HepG2 (cell line): ENCODE results near the gene RNF208. TPM values are rescaled to one million over a fixed set of nuclear protein-coding genes. Genes with fewer than 3 reads are reported as not detected.
A peak's percentile ranks its signal among the peaks of the same experiment; 100 is the strongest.

Experiments used
- ATAC-seq: fragments of 200-7000 bp; cut with Tn5 transposase; 3 replicates; pipeline ENCODE4 v1.9.1; 2020; ENCODE audit warnings: mild to moderate bottlenecking, moderate library complexity
- BruUV-seq: library from RNA; stranded (reverse); fragments of 400-500 nt; replicated peaks from 2 replicates; lab custom pipeline; 2021; lab: Mats Ljungman, UMichigan
- CTCF ChIA-PET: fragments of 300-600 bp; formaldehyde crosslinking; extraction: SDS; loops from one replicate; lab custom pipeline; 2021; ENCODE audit warnings: low total read pairs, inconsistent platforms, low intra/inter-chr PET ratio; lab: Yijun Ruan, JAX
- POLR2A ChIA-PET: fragments of 350-600 bp; sonication (Branson Sonifier 250); formaldehyde crosslinking; loops from one replicate; lab custom pipeline; 2020; ENCODE audit warnings: antibody characterized with exemption, inconsistent platforms; lab: Yijun Ruan, JAX
- DNase-seq: peaks from one replicate; pipeline ENCODE4 v3.0.0-alpha.2; 2015; ENCODE audit warnings: low spot score
- FAIRE-seq: peaks from 3 replicates; lab custom pipeline; 2011; peaks lifted over from hg19 to GRCh38; lab: Jason Lieb, UNC
- H2AFZ ChIP-seq: one replicate; pipeline ENCODE4 v1.6.1; 2011; ENCODE audit warnings: low read length, inconsistent platforms
- H3K27ac ChIP-seq: fragments of 300-600 bp; 3 replicates; pipeline ENCODE4 v1.8.0; 2011; ENCODE audit warnings: mixed run types, mild to moderate bottlenecking, mixed read lengths, low read length, inconsistent platforms; ENCODE audit not compliant: insufficient read depth; ENCODE audit errors: extremely low read length
- H3K27me3 ChIP-seq, 2 experiments: fragments of 200-600 bp in 1 of 2; 2 replicates in 1 of 2; 3 replicates in 1 of 2; pipeline versions ENCODE4 v1.6.0 to v1.8.0; 2011; ENCODE audit warnings: low read length in 2 of 2, mild to moderate bottlenecking in 2 of 2, moderate library complexity in 2 of 2, inconsistent platforms in 1 of 2; ENCODE audit not compliant: insufficient read depth in 2 of 2, control insufficient read depth in 1 of 2
- H3K36me3 ChIP-seq, 2 experiments: fragments of 200-600 bp in 1 of 2; replicated peaks in 1 of 2; 2 replicates in 1 of 2; 3 replicates in 1 of 2; pipeline versions ENCODE4 v1.5.1 to v1.8.0; 2011; ENCODE audit warnings: low read length in 2 of 2, inconsistent platforms in 1 of 2; ENCODE audit not compliant: insufficient read depth in 2 of 2, control insufficient read depth in 1 of 2
- H3K4me1 ChIP-seq: 2 replicates; pipeline ENCODE4 v1.5.1; 2012; ENCODE audit warnings: low read length, inconsistent platforms; ENCODE audit not compliant: insufficient read depth
- H3K4me2 ChIP-seq: 2 replicates; pipeline ENCODE4 v1.6.0; 2011; ENCODE audit warnings: low read depth, low read length, inconsistent platforms
- H3K4me3 ChIP-seq, 3 experiments: fragments of 200-600 bp in 1 of 3; sonication (generic), shearing (Covaris generic) in 1 of 3; replicated peaks in 1 of 3; 2 replicates each; pipeline ENCODE4 v1.5.1; 2011 to 2016; ENCODE audit warnings: low read length in 3 of 3, inconsistent platforms in 2 of 3, low read depth in 2 of 3, mild to moderate bottlenecking in 2 of 3, control low read depth in 1 of 3, mixed read lengths in 1 of 3; ENCODE audit not compliant: insufficient read depth in 1 of 3
- H3K79me2 ChIP-seq: one replicate; pipeline ENCODE4 v1.6.1; 2011; ENCODE audit warnings: low read length, inconsistent platforms; ENCODE audit not compliant: insufficient read depth
- H3K9ac ChIP-seq: 2 replicates; pipeline ENCODE4 v1.6.0; 2011; ENCODE audit warnings: mild to moderate bottlenecking, low read depth, low read length, inconsistent platforms; ENCODE audit not compliant: insufficient read depth
- H3K9me3 ChIP-seq: 2 replicates; pipeline ENCODE4 v1.5.1; 2012; ENCODE audit warnings: mild to moderate bottlenecking, low read length
- H4K20me1 ChIP-seq: 2 replicates; pipeline ENCODE4 v1.6.0; 2011; ENCODE audit warnings: inconsistent platforms, mild to moderate bottlenecking, low read length, moderate library complexity; ENCODE audit not compliant: insufficient read depth
- BRCA1 ChIP-seq: sonication (generic); formaldehyde crosslinking; IDR thresholded peaks from 2 replicates; pipeline ENCODE4 v1.4.0; 2020; ENCODE audit warnings: missing genetic modification reagents
- DR1 ChIP-seq: sonication (generic); formaldehyde crosslinking; IDR thresholded peaks from 2 replicates; pipeline ENCODE4 v1.8.0; 2021; ENCODE audit warnings: mild to moderate bottlenecking, missing genetic modification reagents, inconsistent platforms
- FOXK1 ChIP-seq: sonication (generic); formaldehyde crosslinking; IDR thresholded peaks from 2 replicates; pipeline ENCODE4 v1.4.0; 2020; ENCODE audit warnings: low read depth, missing genetic modification reagents, borderline replicate concordance
- HNF4A ChIP-seq: sonication (generic); formaldehyde crosslinking; IDR thresholded peaks from 2 replicates; pipeline ENCODE4 v1.4.0; 2020; ENCODE audit warnings: missing genetic modification reagents
- MEIS2 ChIP-seq: sonication (generic); formaldehyde crosslinking; IDR thresholded peaks from 2 replicates; pipeline ENCODE4 v1.9.0; 2021; ENCODE audit warnings: mild to moderate bottlenecking, missing genetic modification reagents
- PLRG1 ChIP-seq: fragments of 450-650 bp; conservative IDR thresholded peaks from 2 replicates; pipeline ENCODE4 v1.6.1; 2016
- POLR2G ChIP-seq: fragments of 200-400 bp; formaldehyde crosslinking; IDR thresholded peaks from 2 replicates; pipeline ENCODE4 v1.6.1; 2018; ENCODE audit warnings: mild to moderate bottlenecking, low read depth, low read length, moderate library complexity
- SRSF4 ChIP-seq: fragments of 200-400 bp; formaldehyde crosslinking; IDR thresholded peaks from one replicate; pipeline ENCODE4 v1.6.1; 2018; ENCODE audit warnings: mild to moderate bottlenecking, low read depth, low read length, moderate library complexity; ENCODE audit not compliant: poor library complexity, severe bottlenecking
- THAP11 ChIP-seq: IDR thresholded peaks from 2 replicates; pipeline ENCODE4 v1.6.1; 2016; ENCODE audit warnings: missing biosample characterization, missing genetic modification reagents
- ZNF878 ChIP-seq: sonication (generic); formaldehyde crosslinking; IDR thresholded peaks from 2 replicates; pipeline ENCODE4 v1.8.1; 2023; ENCODE audit warnings: mild to moderate bottlenecking, missing genetic modification reagents, moderate library complexity
- ZNF883 ChIP-seq: sonication (generic); formaldehyde crosslinking; IDR thresholded peaks from 2 replicates; pipeline ENCODE4 v1.5.1; 2020; ENCODE audit warnings: mild to moderate bottlenecking, missing genetic modification reagents; ENCODE audit errors: not compliant biosample characterization
- whole genome bisulfite sequencing: methylation state at CpG from one replicate; pipeline ENCODE4 v1.1.6; 2017; ENCODE audit warnings: low lambda C conversion rate; 5-methylcytosine and 5-hydroxymethylcytosine counted together
- in situ Hi-C: cut with HindIII; loops from 2 replicates; pipeline ENCODE4 v1.10.0; 2017; ENCODE audit warnings: low pct_unique_long_range_greater_than_20kb; ENCODE audit not compliant: extremely low pct_ligation_motif_present
- intact Hi-C: fragments of 100-400 bp; cut with micrococcal nuclease; formaldehyde crosslinking; loops from one replicate; pipeline ENCODE4 v1.10.0; 2022; ENCODE audit not compliant: unreplicated experiment
- polyA plus RNA-seq, 8 experiments: library from polyadenylated mRNA; depleted of rRNA in 3 of 8; stranded (reverse) in 7 of 8; unstranded in 1 of 8; fragments of >200 nt; fragmentation: Illumina TruSeq in 4 of 8; extraction: Trizol in 4 of 8; gene quantifications; 2 replicates each; pipeline versions ENCODE4 v1.2.1 to v1.2.3, GENCODE V29; 2011 to 2016; ENCODE audit warnings: low read depth in 4 of 8, missing spikeins in 1 of 8, mixed read lengths in 1 of 8; ENCODE audit not compliant: insufficient read depth in 1 of 8
- total RNA-seq, 5 experiments: library from RNA; depleted of rRNA; stranded (reverse); fragments of >200 nt; fragmentation: Illumina TruSeq; extraction: Trizol; gene quantifications; 2 replicates each; pipeline ENCODE4 v1.2.3, GENCODE V29; 2016; ENCODE audit warnings: low read depth in 1 of 5
- TF ChIP-seq, protein P1 (sequence below), 2 experiments: sonication (generic) in 1 of 2; formaldehyde crosslinking in 1 of 2; IDR thresholded peaks; 2 replicates each; pipeline versions ENCODE4 v1.4.0 to v1.6.1; 2018 to 2020; ENCODE audit warnings: missing genetic modification reagents in 2 of 2, borderline replicate concordance in 1 of 2, low read depth in 1 of 2, mild to moderate bottlenecking in 1 of 2, missing biosample characterization in 1 of 2
- TF ChIP-seq, protein P2 (sequence below): sonication (generic); formaldehyde crosslinking; IDR thresholded peaks from 2 replicates; pipeline ENCODE4 v1.8.0; 2022; ENCODE audit warnings: missing genetic modification reagents, mild to moderate bottlenecking, borderline replicate concordance
- TF ChIP-seq, protein P3 (sequence below): IDR thresholded peaks from 2 replicates; pipeline ENCODE4 v1.6.1; 2016; ENCODE audit warnings: missing genetic modification reagents, missing compliant biosample characterization
- TF ChIP-seq, protein P4 (sequence below): IDR thresholded peaks from 2 replicates; pipeline ENCODE4 v1.6.1; 2016; ENCODE audit warnings: mild to moderate bottlenecking

The RNF208 gene
- total and polyA plus RNA-seq, 2 of the 13 experiments (the other 11 are each of a cell fraction or from before 2014, with no cell fraction given): 1.6 to 2.1 TPM

DNA sequence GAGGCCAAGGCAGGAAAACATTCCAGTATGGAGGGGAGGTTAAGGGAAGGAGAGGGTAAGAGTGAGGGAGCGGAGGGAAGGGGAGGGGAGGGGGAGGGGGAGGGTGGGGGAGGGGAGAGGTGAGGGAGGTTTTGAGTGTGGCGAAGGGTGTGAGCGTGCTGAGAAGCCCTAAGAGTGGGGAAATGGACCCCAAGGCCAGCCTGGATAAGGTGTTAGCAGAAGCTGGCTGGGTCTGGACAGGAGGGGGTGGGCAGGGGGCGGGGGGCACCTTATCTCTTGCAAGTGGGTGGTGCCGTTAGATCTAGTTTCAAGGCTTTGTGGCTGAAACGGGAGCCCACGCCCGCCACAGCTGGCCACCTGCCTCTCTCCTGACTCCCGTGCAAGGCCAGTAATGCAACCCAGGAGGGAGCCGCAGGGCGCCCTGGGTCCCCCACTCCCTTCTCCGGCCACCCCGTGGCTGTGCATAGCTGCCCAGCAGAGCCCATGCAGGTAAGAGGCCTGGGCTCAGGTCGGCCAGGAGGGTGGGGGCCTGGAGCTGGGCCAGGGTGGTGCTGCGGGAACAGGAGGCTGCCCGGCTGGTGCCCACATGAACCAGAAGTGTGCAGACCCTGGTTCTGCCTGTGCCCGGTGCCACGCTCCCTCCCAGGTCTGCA is 5.9 kb upstream of the RNF208 start (continued):
- TF ChIP-seq SRSF4: no peak
- TF ChIP-seq, protein P1, sequence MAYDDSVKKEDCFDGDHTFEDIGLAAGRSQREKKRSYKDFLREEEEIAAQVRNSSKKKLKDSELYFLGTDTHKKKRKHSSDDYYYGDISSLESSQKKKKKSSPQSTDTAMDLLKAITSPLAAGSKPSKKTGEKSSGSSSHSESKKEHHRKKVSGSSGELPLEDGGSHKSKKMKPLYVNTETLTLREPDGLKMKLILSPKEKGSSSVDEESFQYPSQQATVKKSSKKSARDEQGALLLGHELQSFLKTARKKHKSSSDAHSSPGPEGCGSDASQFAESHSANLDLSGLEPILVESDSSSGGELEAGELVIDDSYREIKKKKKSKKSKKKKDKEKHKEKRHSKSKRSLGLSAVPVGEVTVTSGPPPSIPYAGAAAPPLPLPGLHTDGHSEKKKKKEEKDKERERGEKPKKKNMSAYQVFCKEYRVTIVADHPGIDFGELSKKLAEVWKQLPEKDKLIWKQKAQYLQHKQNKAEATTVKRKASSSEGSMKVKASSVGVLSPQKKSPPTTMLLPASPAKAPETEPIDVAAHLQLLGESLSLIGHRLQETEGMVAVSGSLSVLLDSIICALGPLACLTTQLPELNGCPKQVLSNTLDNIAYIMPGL (CRISPR knock-in tag; IDR thresholded peaks at IDR 0.05; ENCODE audit: borderline replicate concordance in 1 of 2, low read depth in 1 of 2): 0 out of 4 replicates have a peak, but pooled peaks of 1 of the 2 experiments have one; percentile 10
- no peak for TF ChIP-seq FOXK1 (CRISPR knock-in tag)
- TF ChIP-seq ZNF883 (CRISPR knock-in tag): no peak

DNA sequence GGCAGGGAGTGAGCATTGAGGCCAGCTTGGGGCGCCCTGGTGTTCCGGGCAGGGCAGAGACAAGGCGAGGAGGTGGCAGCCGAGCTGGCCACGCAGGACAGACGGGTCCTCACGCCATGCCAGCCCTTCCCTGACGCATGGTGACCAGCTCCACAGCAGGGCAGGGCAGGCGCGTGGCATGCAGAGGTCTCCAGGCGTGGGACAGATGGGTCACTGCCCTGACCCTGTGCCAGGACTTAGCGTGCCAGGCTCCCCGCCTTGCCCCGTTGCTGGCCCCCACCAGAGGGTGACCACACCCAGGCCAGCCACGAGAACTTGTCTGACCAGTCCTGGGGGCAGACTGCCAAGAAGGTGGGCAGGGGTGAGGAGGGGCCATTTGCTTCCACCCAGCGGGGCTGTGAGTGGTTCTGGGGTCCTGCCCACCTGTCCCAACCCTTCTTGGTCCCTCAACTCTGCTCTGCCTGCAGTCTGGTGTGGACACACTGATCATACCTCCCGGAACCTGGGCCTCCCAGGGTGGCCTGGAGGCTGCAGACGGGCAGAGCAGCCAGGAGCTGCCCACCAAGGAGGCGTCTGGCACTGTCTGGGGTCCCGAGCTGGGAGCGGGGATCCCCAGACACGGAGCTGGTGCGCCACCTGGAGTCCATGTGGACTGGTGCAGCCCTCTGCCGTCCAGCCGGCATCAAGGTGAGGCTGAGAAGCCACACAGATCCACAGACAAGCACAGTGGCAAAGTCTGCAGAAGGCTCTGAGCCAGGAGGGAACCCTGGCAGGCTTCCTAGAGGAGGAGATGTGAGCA is 5.2 kb upstream of the RNF208 start, which contains the start of gene RNF224:
TSS of gene RNF224 (plus strand) at position 449 of the 799 bp plus-strand sequence. CDS start 834 bp downstream, outside the sequence.
- no peaks in the 10 kb centered on the region for H3K79me2 ChIP-seq
- ATAC-seq (peak; percentile 35), FAIRE-seq (peak; percentile 4), DNase-seq (peak; percentile 69)
- H3K4me2 ChIP-seq: peak within 1 kb of the TSS; percentile 96
- intact Hi-C loops: loop anchor here (2.0 kb wide), 2 partner anchors 38 to 106 kb away; partner anchors contain the start of genes ANAPC2 and SSNA1
- no TSS peak for BruUV-seq
- POLR2A ChIA-PET: interaction anchor here (0.7 to 13.4 kb wide), 15 partner anchors 9 to 109 kb away, joined by 3 to 225 read pairs (median 4); partner anchors contain the start of genes ANAPC2, NDOR1, SSNA1 and TMEM203
- no peaks in the 10 kb centered on the region for H4K20me1 ChIP-seq
- peaks cover 82% of the 10 kb centered on the region for H3K4me1 ChIP-seq
- in situ Hi-C loops: loop anchor here (5.0 kb wide), 2 partner anchors 40 to 115 kb away; partner anchors contain the start of genes ANAPC2, DPP7 and SSNA1
- CTCF ChIA-PET: interaction anchor here (0.7 to 1.5 kb wide), 5 partner anchors 9 to 64 kb away, joined by 3 to 16 read pairs (median 3); partner anchors contain the start of genes ANAPC2 and SSNA1
- WGBS: 0% methylated on average over 3 of the region's 25 CpGs
- no peaks in the 10 kb centered on the region for H3K9me3 ChIP-seq
- H2AFZ ChIP-seq: no peak within 1 kb of the TSS
- peak within 1 kb of the TSS in 2 of 3 experiments; percentile 62 to 72; a peak in 3 of 6 replicates for H3K4me3 ChIP-seq
- no peaks in the 10 kb centered on the region for H3K36me3 ChIP-seq
- H3K27ac ChIP-seq: no peak within 1 kb of the TSS
- H3K27me3 ChIP-seq: no peaks in the 10 kb centered on the region; a peak in 1 of 5 replicates
- H3K9ac ChIP-seq: peak within 1 kb of the TSS; percentile 31; the same call in 1 of the 2 replicates
- TF ChIP-seq, protein P2, sequence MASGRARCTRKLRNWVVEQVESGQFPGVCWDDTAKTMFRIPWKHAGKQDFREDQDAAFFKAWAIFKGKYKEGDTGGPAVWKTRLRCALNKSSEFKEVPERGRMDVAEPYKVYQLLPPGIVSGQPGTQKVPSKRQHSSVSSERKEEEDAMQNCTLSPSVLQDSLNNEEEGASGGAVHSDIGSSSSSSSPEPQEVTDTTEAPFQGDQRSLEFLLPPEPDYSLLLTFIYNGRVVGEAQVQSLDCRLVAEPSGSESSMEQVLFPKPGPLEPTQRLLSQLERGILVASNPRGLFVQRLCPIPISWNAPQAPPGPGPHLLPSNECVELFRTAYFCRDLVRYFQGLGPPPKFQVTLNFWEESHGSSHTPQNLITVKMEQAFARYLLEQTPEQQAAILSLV (CRISPR knock-in tag): 0 out of 2 replicates have a peak, but pooled peaks have one; percentile 13
- TF ChIP-seq BRCA1 (CRISPR knock-in tag): no peak
- TF ChIP-seq, protein P3, sequence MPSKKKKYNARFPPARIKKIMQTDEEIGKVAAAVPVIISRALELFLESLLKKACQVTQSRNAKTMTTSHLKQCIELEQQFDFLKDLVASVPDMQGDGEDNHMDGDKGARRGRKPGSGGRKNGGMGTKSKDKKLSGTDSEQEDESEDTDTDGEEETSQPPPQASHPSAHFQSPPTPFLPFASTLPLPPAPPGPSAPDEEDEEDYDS (CRISPR knock-in tag): no peak
- no peak for TF ChIP-seq ZNF878 (CRISPR knock-in tag)
- TF ChIP-seq POLR2G: peak; percentile 47; the same call in 1 of the 2 replicates
- TF ChIP-seq, protein P4, sequence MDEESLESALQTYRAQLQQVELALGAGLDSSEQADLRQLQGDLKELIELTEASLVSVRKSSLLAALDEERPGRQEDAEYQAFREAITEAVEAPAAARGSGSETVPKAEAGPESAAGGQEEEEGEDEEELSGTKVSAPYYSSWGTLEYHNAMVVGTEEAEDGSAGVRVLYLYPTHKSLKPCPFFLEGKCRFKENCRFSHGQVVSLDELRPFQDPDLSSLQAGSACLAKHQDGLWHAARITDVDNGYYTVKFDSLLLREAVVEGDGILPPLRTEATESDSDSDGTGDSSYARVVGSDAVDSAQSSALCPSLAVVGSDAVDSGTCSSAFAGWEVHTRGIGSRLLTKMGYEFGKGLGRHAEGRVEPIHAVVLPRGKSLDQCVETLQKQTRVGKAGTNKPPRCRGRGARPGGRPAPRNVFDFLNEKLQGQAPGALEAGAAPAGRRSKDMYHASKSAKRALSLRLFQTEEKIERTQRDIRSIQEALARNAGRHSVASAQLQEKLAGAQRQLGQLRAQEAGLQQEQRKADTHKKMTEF (CRISPR knock-in tag): no peak
- TF ChIP-seq THAP11 (CRISPR knock-in tag): peak; percentile 43; the same call in 1 of the 2 replicates
- no peak for TF ChIP-seq DR1 (CRISPR knock-in tag)
- TF ChIP-seq MEIS2 (CRISPR knock-in tag): peak; percentile 40; the same call in 1 of the 2 replicates
- TF ChIP-seq PLRG1: no peak
- TF ChIP-seq HNF4A (CRISPR knock-in tag): no peak
